ENCODE data around the gene HBE1. TPM values are rescaled to one million over a fixed set of nuclear protein-coding genes. Genes with fewer than 3 reads are reported as not detected.

The HBE1 gene
- total and polyA plus RNA-seq, 2 of the 8 experiments (the other 6 are each of a cell fraction or from before 2014, with no cell fraction given), result 0.39 TPM; not detected in 1

- Histone ChIP-seq H3K14ac (ENCODE audit: insufficient read length) (no peak overlapping the region), H4K91ac (replicated peaks; ENCODE audit: insufficient read length, low read length) (no peak overlapping the region), H3K18ac (ENCODE audit: extremely low read depth, low read length) (no peak overlapping the region), H3K4me1 (replicated peaks in 1 of 4; ENCODE audit: control insufficient read depth in 3 of 4, insufficient read depth in 4 of 4, low read length in 3 of 4) (no peaks in the 10 kb centered on the region), H3K4me3 (ENCODE audit: extremely low read depth in 1 of 4, insufficient read depth in 2 of 4, low read depth in 3 of 4, low read length in 4 of 4) (no peak overlapping the region), H3K27ac (ENCODE audit: low read depth, low read length) (no peak overlapping the region), H3K23ac (ENCODE audit: insufficient read length) (no peak overlapping the region), H3K27me3 (replicated peaks in 1 of 4; ENCODE audit: control insufficient read depth in 3 of 4, extremely low read depth in 1 of 4, insufficient read depth in 3 of 4, low read length in 3 of 4) (no peaks in the 10 kb centered on the region), H2BK20ac (ENCODE audit: low read length) (no peak overlapping the region), H3K56ac (replicated peaks; ENCODE audit: insufficient read length, low read depth, low read length) (no peak overlapping the region), H2BK120ac (replicated peaks; ENCODE audit: low read depth, low read length) (no peak overlapping the region), H3K4ac (replicated peaks; ENCODE audit: insufficient read length, low read depth, low read length) (no peak overlapping the region), H2AFZ (ENCODE audit: low read length) (0 out of 2 replicates have a peak overlapping the region, but pooled peaks have one; percentile 50), H3K79me1 (ENCODE audit: low read depth, low read length) (no peaks in the 10 kb centered on the region), H2AK5ac (ENCODE audit: low read depth, low read length) (no peak overlapping the region), H3K9me3 (ENCODE audit: insufficient read depth in 2 of 2, low read depth in 1 of 2, low read length in 1 of 2) (no peaks in the 10 kb centered on the region), H4K20me1 (replicated peaks in 1 of 2; ENCODE audit: control insufficient read depth in 1 of 2, insufficient read depth in 2 of 2, low read length in 2 of 2) (no peaks in the 10 kb centered on the region), H2BK15ac (ENCODE audit: low read length) (no peak overlapping the region), H4K8ac (ENCODE audit: extremely low read depth, insufficient read depth, low read length) (no peak overlapping the region), H3K4me2 (ENCODE audit: insufficient read depth in 1 of 2, low read depth in 2 of 2, low read length in 2 of 2) (no peak overlapping the region), H2BK12ac (ENCODE audit: low read depth, low read length) (no peak overlapping the region), H3K9ac (replicated peaks in 1 of 4; ENCODE audit: extremely low read depth in 1 of 4, low read depth in 3 of 4, low read length in 3 of 4) (no peak overlapping the region), H3K23me2 (ENCODE audit: low read depth, low read length) (no peaks in the 10 kb centered on the region), H3K36me3 (ENCODE audit: control insufficient read depth in 2 of 4, insufficient read depth in 4 of 4, low read length in 3 of 4) (no peaks in the 10 kb centered on the region), H4K5ac (ENCODE audit: insufficient read length, low read depth, low read length) (no peak overlapping the region), H3K79me2 (ENCODE audit: control insufficient read depth in 1 of 2, insufficient read depth in 2 of 2, low read length in 2 of 2) (no peaks in the 10 kb centered on the region), H2BK5ac (ENCODE audit: low read depth, low read length) (no peak overlapping the region)
- FAIRE-seq (no peak), DNase-seq (ENCODE audit: low read depth in 1 of 2, low spot score in 2 of 2) (no peak)
- 89% methylated on average over 6 of the region's 6 CpGs; no CpG with 5 or more reads in 1 of the 2 experiments for WGBS, 2 experiments (ENCODE audit: extremely low coverage in 1 of 2, insufficient coverage in 1 of 2, insufficient read length in 1 of 2, insufficient replicate concordance in 2 of 2, low coverage in 1 of 2, low lambda C conversion rate in 2 of 2, missing lambda C conversion rate in 1 of 2)
- ChIA-PET POLR2A (ENCODE audit: partially characterized antibody) (no interaction called here), CTCF (ENCODE audit: partially characterized antibody) (interaction anchor here (0.6 to 4.2 kb wide), 11 partner anchors 10 to 164 kb away, joined by 3 to 48 read pairs (median 3); no protein-coding TSS in a partner anchor)
- no peak for TF ChIP-seq SIRT6 (IDR thresholded peaks at IDR 0.05; ENCODE audit: low read length)
- TF ChIP-seq CEBPB (IDR thresholded peaks at IDR 0.05; ENCODE audit: low read depth, low read length), result no peak
- TF ChIP-seq YY1 (IDR thresholded peaks at IDR 0.05; ENCODE audit: low read depth, low read length), result no peak
- TF ChIP-seq RNF2 (IDR thresholded peaks at IDR 0.05; ENCODE audit: borderline replicate concordance, low read depth, low read length, missing control alignments, poor library complexity, severe bottlenecking), result no peak
- TF ChIP-seq TBP (IDR thresholded peaks at IDR 0.05; ENCODE audit: low read depth, low read length), result no peak
- TF ChIP-seq CHD1 (IDR thresholded peaks at IDR 0.05; ENCODE audit: low read depth, low read length), result no peak
- no peak for TF ChIP-seq ATF3 (IDR thresholded peaks at IDR 0.05; ENCODE audit: insufficient read depth, low read depth, low read length)
- no peak for TF ChIP-seq POU5F1 (IDR thresholded peaks at IDR 0.05; ENCODE audit: low read depth, low read length)
- TF ChIP-seq KDM4A (IDR thresholded peaks at IDR 0.05; ENCODE audit: low read depth, low read length, severe bottlenecking), result no peak
- TF ChIP-seq USF2 (IDR thresholded peaks at IDR 0.05; ENCODE audit: low read length), result no peak
Measured at GRCh38 chr11:5288906-5289550, 19.3 kb upstream of the HBE1 start.

Measured in H1 (cell line).